Transverse colon (tissue), 4 donors: ENCODE data around the gene EPOP. TPM values are rescaled to one million over a fixed set of nuclear protein-coding genes. Genes with fewer than 3 reads are reported as not detected.

ENCODE experiments used
- DNase-seq: peaks from one replicate; pipeline ENCODE4 v3.0.0-alpha.2; 2019
- H3K27ac ChIP-seq, 4 donors: fragments of 200-600 bp; sonication (generic); 2 replicates each; pipeline ENCODE4 v1.5.1; 2016 to 2018; ENCODE audit warnings: inconsistent platforms in 4 of 4
- H3K27me3 ChIP-seq: fragments of 200-600 bp; sonication (generic); 2 replicates; pipeline ENCODE4 v1.5.1; 2017; ENCODE audit warnings: inconsistent platforms
- H3K36me3 ChIP-seq, 4 donors: fragments of 200-600 bp; sonication (generic); 2 replicates each; pipeline ENCODE4 v1.5.1; 2017 to 2019; ENCODE audit warnings: inconsistent platforms in 4 of 4
- H3K4me1 ChIP-seq, 4 donors: fragments of 200-600 bp; sonication (generic); 2 replicates each; pipeline ENCODE4 v1.5.1; 2017 to 2020; ENCODE audit warnings: inconsistent platforms in 4 of 4
- H3K4me3 ChIP-seq, 4 donors: fragments of 200-600 bp; sonication (generic); 1 replicate in 1 of 4; 2 replicates in 3 of 4; pipeline versions ENCODE4 v1.5.1 to v1.6.1; 2017 to 2019; ENCODE audit warnings: inconsistent platforms in 4 of 4
- H3K9me3 ChIP-seq, 2 donors: fragments of 200-600 bp; sonication (generic); 2 replicates each; pipeline ENCODE4 v1.5.1; 2017 to 2019; ENCODE audit warnings: inconsistent platforms in 2 of 2
- EP300 ChIP-seq: sonication (generic); formaldehyde crosslinking; IDR thresholded peaks from one replicate; pipeline ENCODE4 v1.6.1; 2017; ENCODE audit warnings: antibody characterized with exemption, low read depth
- POLR2A ChIP-seq: fragments of 450-650 bp; IDR thresholded peaks from one replicate; pipeline ENCODE4 v1.6.1; 2016; ENCODE audit warnings: antibody characterized with exemption, mild to moderate bottlenecking, moderate library complexity
- POLR2AphosphoS5 ChIP-seq, 3 donors: sonication (generic); formaldehyde crosslinking; IDR thresholded peaks; one replicate each; pipeline ENCODE4 v1.6.1; 2016; ENCODE audit warnings: antibody characterized with exemption in 3 of 3
- WGBS, 2 donors: methylation state at CpG; one replicate each; pipeline ENCODE4 v1.1.5; 2018; ENCODE audit warnings: low coverage in 1 of 2; 5-methylcytosine and 5-hydroxymethylcytosine counted together
- in situ Hi-C, 4 donors: fragments of 200-750 bp; cut with MboI; loops; one replicate each; pipeline versions ENCODE4 v1.15.0 to v1.15.1; 2017; ENCODE audit warnings: low sequenced_read_pairs in 3 of 4, low pct_ligation_motif_present in 1 of 4, low pct_unique_long_range_greater_than_20kb in 1 of 4
- intact Hi-C: fragments of 100-400 bp; cut with DNase I; formaldehyde crosslinking; loops from one replicate; pipeline ENCODE4 v1.15.1; 2023; ENCODE audit warnings: low total_unique reads
- total RNA-seq, 4 donors: library from RNA; depleted of rRNA; stranded (reverse); fragments of >200 nt; gene quantifications; one replicate each; pipeline ENCODE4 v1.1.0, GENCODE V29; 2016
- TF ChIP-seq, protein P1 (sequence below), 5 experiments: fragments of 200-600 bp in 3 of 5; fragments of 450-650 bp in 2 of 5; sonication (generic) in 3 of 5; IDR thresholded peaks; 1 replicate in 2 of 5; 2 replicates in 3 of 5; pipeline ENCODE4 v1.5.1; 2016 to 2017; ENCODE audit warnings: antibody characterized with exemption in 5 of 5, inconsistent platforms in 3 of 5, mild to moderate bottlenecking in 2 of 5, moderate library complexity in 1 of 5

The EPOP gene
- total RNA-seq, 4 donors from 2014 or later = 0.14 to 3.8 (median 0.61) TPM

DNA sequence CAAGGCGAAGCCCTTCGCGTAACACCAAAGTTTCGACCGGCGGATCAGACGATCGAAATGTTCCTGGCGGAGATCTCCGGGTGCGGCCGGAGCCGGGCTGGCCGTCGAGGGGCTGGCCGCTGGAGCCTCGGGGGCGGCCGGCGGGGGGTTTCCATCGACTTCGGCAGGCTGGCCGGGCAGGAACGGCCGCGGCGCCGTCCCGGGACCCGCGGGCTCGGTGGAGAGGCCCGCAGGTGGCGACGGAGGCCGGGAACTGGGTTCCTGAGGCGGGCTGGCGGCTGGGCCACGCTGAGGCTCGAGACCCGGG lies 1.1 kb downstream of the EPOP start:
- WGBS, 2 donors = 0% methylated on average over 5 of the region's 41 CpGs; no CpG with 5 or more reads in 1 of the 2 donors
- Histone ChIP-seq H3K36me3 (no peaks in the 10 kb centered on the region), H3K4me1 (peaks cover 8 to 30% (median 23%) of the 10 kb centered on the region in 4 donors), H3K27ac (no peak overlapping the region), H3K4me3 (peak overlapping the region in 3 of 4 donors; percentile 42 to 65 (median 58)), H3K27me3 (peaks cover 77% of the 10 kb centered on the region), H3K9me3 (no peaks in the 10 kb centered on the region)
- TF ChIP-seq, protein P1, sequence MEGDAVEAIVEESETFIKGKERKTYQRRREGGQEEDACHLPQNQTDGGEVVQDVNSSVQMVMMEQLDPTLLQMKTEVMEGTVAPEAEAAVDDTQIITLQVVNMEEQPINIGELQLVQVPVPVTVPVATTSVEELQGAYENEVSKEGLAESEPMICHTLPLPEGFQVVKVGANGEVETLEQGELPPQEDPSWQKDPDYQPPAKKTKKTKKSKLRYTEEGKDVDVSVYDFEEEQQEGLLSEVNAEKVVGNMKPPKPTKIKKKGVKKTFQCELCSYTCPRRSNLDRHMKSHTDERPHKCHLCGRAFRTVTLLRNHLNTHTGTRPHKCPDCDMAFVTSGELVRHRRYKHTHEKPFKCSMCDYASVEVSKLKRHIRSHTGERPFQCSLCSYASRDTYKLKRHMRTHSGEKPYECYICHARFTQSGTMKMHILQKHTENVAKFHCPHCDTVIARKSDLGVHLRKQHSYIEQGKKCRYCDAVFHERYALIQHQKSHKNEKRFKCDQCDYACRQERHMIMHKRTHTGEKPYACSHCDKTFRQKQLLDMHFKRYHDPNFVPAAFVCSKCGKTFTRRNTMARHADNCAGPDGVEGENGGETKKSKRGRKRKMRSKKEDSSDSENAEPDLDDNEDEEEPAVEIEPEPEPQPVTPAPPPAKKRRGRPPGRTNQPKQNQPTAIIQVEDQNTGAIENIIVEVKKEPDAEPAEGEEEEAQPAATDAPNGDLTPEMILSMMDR (IDR thresholded peaks at IDR 0.05) = no peak
- TF ChIP-seq EP300 (no peak), POLR2AphosphoS5 (IDR thresholded peaks at IDR 0.05) (no peak), POLR2A (no peak)
- in situ Hi-C loops = loop anchor here in 3 of 4 donors (10.0 to 25.0 kb wide), 3 partner anchors 61 to 186 kb away; partner anchors contain the start of gene CISD3 (in 2 of the 3)
- intact Hi-C loops = loop anchor here (2.0 kb wide), 1 partner anchor 59 kb away; no protein-coding TSS in a partner anchor
- DNase-seq = no peak

DNA sequence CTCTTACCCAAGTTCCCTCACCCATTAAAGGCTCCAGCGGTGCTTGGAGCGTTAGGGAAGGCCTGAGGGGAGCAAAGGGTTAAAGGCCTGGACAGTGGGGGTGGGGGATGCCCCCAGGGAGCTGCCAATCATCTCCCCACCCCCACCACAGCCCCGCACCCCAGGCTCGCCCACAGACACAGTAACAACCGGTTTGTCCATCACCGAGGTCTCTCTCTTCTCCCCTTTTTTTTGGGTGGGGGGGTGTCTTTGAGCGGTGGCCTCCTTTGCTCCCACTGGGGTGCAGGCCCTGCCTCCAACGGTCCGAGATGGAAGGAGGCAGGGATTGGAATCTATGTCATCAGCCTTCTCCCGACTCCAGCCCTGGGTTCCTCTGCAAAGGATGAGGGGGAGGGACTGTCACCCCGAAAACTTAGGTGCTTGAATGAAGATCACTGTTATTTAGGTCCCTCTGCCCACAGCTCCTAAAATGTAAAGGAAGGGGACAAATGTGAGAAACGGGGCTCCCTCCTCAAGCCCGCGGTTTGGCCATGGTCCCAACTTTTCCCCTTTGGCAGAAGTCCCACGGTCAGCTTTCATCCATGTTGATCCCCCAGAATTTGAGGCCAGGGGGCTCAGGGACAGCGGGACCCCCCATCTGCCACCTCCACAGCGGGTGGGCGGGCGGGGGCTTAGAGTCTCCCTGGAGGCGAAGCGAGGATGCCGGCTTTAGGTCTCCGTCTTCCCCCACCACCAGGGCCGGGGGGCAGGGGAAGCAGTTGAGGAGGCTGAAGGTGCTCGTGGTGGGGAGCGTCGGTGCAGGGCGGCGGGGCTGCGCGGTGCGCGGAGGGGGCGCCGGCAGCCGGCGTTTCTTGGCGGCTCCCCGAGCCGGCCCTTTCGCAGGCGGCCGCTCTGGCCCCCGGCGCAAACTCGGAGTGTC lies 1.7 kb downstream of the EPOP start:
- in situ Hi-C loops (loop anchor here in 3 of 4 donors (10.0 to 25.0 kb wide), 3 partner anchors 62 to 186 kb away; partner anchors contain the start of gene CISD3 (in 2 of the 3)), intact Hi-C loops (no loop called here)
- Histone ChIP-seq H3K4me3 (peak overlapping the region in 2 of 4 donors; percentile 58 to 65), H3K36me3 (no peaks in the 10 kb centered on the region), H3K9me3 (no peaks in the 10 kb centered on the region), H3K27ac (no peak overlapping the region), H3K27me3 (peaks cover 83% of the 10 kb centered on the region), H3K4me1 (peaks cover 8 to 30% (median 23%) of the 10 kb centered on the region in 4 donors)
- WGBS, 2 donors = 15 to 45% methylated on average over 4 to 35 of the region's 46 CpGs
- TF ChIP-seq EP300 (no peak), POLR2AphosphoS5 (IDR thresholded peaks at IDR 0.05) (no peak), POLR2A (no peak)
- TF ChIP-seq, protein P1 (IDR thresholded peaks at IDR 0.05) = no peak
- no peak for DNase-seq

DNA sequence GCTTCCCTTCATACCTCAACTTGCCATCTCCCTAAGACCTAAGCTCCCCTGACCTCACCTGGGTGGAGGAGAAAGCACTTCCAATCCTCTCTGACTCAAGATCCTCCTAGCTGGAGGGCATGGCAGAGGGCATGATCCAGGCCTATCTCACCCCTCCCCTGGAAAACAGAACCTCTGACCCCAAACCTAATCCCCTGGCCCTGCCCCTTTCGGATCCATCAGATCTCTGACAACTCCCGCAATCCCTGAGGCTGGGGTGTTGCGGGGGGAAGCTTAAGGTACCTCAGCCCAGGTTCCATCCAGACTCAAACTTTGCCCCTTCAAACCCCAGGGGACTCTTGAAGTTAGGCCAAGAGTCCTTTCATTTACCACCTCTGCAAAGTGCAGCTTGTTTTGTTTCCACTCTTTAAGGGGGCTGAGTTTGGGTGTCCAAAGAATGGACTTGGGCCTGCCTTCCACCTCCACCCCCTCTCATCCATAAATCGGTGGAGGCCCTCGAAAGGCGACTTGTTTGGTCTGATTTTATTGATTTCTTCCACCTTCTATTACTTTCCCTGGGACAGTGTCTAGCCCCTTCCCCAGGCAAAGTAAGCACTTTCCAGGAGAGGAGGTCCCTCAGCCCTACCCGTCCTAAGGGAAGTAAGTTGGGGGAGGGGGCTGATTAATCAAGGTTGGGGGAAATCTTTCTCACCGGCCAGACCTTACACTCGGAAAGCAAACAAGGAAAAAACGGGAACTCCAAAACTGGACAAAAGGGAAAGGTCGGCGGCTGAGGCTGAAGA lies 2.6 kb downstream of the EPOP start:
- TF ChIP-seq POLR2AphosphoS5 (IDR thresholded peaks at IDR 0.05) (no peak), EP300 (no peak), POLR2A (no peak)
- TF ChIP-seq, protein P1 (IDR thresholded peaks at IDR 0.05) = no peak
- H3K36me3 ChIP-seq = no peaks in the 10 kb centered on the region
- peaks cover 85% of the 10 kb centered on the region for H3K27me3 ChIP-seq
- H3K9me3 ChIP-seq = no peaks in the 10 kb centered on the region
- H3K4me1 ChIP-seq = peaks cover 8 to 23% (median 21%) of the 10 kb centered on the region in 4 donors
- no peak for DNase-seq
- intact Hi-C loops = no loop called here
- in situ Hi-C loops = loop anchor here in 3 of 4 donors (10.0 to 25.0 kb wide), 3 partner anchors 63 to 185 kb away; partner anchors contain the start of gene CISD3 (in 2 of the 3)
- no peak overlapping the region for H3K4me3 ChIP-seq
- no peak overlapping the region for H3K27ac ChIP-seq
- WGBS, 2 donors = 68 to 73% methylated on average over 7 to 12 of the region's 12 CpGs

DNA sequence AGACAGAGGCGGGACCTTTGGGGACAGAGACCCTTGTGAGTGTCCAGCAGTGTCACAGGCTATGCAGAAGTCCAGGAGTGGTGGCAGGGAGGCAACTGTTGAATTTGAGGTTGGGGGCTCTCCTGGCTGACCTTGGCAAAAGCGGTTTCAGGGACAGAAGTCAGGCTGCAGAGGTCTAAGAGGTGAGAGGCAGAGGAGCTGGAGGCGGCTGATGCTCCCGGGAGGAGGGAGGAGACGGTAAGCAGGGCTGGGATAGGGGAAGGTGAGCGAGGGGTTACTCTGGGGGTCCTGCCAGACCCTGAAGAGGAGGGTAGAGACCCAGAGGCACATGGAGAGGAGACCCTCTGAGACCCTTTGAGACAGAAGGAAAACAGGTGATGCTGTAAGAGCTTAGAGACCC lies 5.2 kb downstream of the EPOP start:
- in situ Hi-C loops = loop anchor here (10.0 to 25.0 kb wide), 4 partner anchors 107 to 182 kb away; no protein-coding TSS in a partner anchor
- intact Hi-C loops = loop anchor here (5.0 to 10.0 kb wide), 2 partner anchors 65 to 1843 kb away; partner anchors contain the start of gene SRCIN1
- DNase-seq = no peak
- WGBS, 2 donors = 0 to 11% methylated on average over 1 to 6 of the region's 6 CpGs
- Histone ChIP-seq H3K36me3 (no peaks in the 10 kb centered on the region), H3K4me3 (no peak overlapping the region), H3K27me3 (peaks cover 72% of the 10 kb centered on the region), H3K9me3 (no peaks in the 10 kb centered on the region), H3K27ac (no peak overlapping the region), H3K4me1 (peaks cover 4 to 14% (median 13%) of the 10 kb centered on the region in 4 donors)
- TF ChIP-seq EP300 (no peak), POLR2AphosphoS5 (IDR thresholded peaks at IDR 0.05) (no peak), POLR2A (no peak)
- TF ChIP-seq, protein P1 (IDR thresholded peaks at IDR 0.05) = no peak
